Measurements from ENCODE around the gene CRELD2. TPM values are rescaled to one million over a fixed set of nuclear protein-coding genes. Genes with fewer than 3 reads are reported as not detected.

CRELD2 gene
- total and polyA plus RNA-seq, 2 of the 13 experiments (the other 11 are each of a cell fraction or from before 2014, with no cell fraction given) = 17.2 to 44.7 TPM

DNA sequence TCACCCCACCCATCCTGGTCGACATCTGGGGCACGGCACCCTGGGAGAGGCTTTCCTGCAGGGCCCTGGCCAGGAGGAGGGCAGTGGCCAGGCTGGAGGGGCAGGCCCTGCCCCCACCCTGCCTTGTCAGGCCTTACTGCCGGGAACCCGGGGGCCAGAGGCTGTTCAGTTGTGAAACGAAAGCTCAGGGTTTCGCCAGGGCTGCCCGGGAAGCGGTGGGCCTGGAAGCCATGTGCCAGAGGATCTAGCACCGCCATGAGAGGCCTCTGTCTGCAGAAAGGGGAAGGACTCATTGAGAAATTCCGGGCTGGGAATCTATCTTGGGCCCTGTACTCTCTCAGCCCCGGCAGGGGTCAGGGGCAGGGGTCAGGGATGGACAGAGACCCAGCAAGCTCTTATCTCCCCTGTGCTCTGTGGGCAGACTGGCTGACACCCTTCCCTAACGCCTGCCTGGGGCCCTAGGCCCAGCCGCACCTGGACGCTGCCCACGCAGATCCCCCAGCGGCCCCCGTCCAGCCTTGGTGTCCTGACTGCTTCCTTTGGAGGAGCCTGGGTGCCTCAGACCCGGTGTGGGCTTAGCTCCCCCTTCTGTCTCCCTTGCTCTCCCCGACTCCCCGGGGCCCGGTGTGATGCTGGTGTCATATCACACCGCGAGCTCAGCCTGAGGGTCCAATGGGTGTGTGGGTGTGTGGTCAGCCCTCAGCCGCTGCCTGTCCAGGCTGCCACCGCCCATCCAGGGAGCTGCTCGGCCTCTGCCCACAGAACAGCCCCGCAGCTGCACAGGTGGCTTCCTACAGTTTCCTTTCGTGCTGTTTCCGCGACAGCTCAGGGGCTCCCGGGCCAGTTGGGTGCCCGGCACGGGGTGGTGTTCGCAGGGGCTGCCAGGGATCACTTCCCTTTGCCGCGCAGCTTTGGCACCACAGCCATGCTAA is 48.6 kb downstream of the CRELD2 start (continued):
- TF ChIP-seq ZNF282 (IDR thresholded peaks at IDR 0.05; ENCODE audit: partially characterized antibody) = no peak
- no peak; the same call in 1 of the 2 replicates for TF ChIP-seq ZNF724P (CRISPR knock-in tag; IDR thresholded peaks at IDR 0.05; ENCODE audit: borderline replicate concordance)
- peak; percentile 41; the same call in 1 of the 2 replicates for TF ChIP-seq FOSL2 (CRISPR knock-in tag; IDR thresholded peaks at IDR 0.05)
- TF ChIP-seq ZNF772 (CRISPR knock-in tag; IDR thresholded peaks at IDR 0.05) = no peak; the same call in 1 of the 2 replicates
- TF ChIP-seq, protein P1, sequence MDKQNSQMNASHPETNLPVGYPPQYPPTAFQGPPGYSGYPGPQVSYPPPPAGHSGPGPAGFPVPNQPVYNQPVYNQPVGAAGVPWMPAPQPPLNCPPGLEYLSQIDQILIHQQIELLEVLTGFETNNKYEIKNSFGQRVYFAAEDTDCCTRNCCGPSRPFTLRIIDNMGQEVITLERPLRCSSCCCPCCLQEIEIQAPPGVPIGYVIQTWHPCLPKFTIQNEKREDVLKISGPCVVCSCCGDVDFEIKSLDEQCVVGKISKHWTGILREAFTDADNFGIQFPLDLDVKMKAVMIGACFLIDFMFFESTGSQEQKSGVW (CRISPR knock-in tag; IDR thresholded peaks at IDR 0.05; ENCODE audit: borderline replicate concordance) = no peak
- TF ChIP-seq DNMT1 (CRISPR knock-in tag; IDR thresholded peaks at IDR 0.05) = no peak
- TF ChIP-seq ZNF234 (CRISPR knock-in tag; conservative IDR thresholded peaks at IDR 0.05) = no peak
- peak; percentile 26; the same call in 1 of the 2 replicates for TF ChIP-seq TFDP2 (CRISPR knock-in tag; IDR thresholded peaks at IDR 0.05)
- peak; percentile 28; the same call in 1 of the 2 replicates for TF ChIP-seq ZC3H4 (CRISPR knock-in tag; IDR thresholded peaks at IDR 0.05; ENCODE audit: borderline replicate concordance)
- no peak for TF ChIP-seq SUZ12 (IDR thresholded peaks at IDR 0.05; ENCODE audit: low read depth, low read length)
- TF ChIP-seq MTA1 (CRISPR knock-in tag; IDR thresholded peaks at IDR 0.05; ENCODE audit: borderline replicate concordance) = peak; percentile 85
- TF ChIP-seq ZNF746 (CRISPR knock-in tag; IDR thresholded peaks at IDR 0.05) = peak; percentile 25; the same call in 1 of the 2 replicates
- no peak for TF ChIP-seq SMAD9 (CRISPR knock-in tag; IDR thresholded peaks at IDR 0.05)
- TF ChIP-seq, protein P2, sequence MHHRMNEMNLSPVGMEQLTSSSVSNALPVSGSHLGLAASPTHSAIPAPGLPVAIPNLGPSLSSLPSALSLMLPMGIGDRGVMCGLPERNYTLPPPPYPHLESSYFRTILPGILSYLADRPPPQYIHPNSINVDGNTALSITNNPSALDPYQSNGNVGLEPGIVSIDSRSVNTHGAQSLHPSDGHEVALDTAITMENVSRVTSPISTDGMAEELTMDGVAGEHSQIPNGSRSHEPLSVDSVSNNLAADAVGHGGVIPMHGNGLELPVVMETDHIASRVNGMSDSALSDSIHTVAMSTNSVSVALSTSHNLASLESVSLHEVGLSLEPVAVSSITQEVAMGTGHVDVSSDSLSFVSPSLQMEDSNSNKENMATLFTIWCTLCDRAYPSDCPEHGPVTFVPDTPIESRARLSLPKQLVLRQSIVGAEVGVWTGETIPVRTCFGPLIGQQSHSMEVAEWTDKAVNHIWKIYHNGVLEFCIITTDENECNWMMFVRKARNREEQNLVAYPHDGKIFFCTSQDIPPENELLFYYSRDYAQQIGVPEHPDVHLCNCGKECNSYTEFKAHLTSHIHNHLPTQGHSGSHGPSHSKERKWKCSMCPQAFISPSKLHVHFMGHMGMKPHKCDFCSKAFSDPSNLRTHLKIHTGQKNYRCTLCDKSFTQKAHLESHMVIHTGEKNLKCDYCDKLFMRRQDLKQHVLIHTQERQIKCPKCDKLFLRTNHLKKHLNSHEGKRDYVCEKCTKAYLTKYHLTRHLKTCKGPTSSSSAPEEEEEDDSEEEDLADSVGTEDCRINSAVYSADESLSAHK (CRISPR knock-in tag; IDR thresholded peaks at IDR 0.05; ENCODE audit: borderline replicate concordance) = no peak
- peak; percentile 18; the same call in 1 of the 2 replicates for TF ChIP-seq ZBTB38 (CRISPR knock-in tag; IDR thresholded peaks at IDR 0.05)
- TF ChIP-seq ZNF558 (CRISPR knock-in tag; IDR thresholded peaks at IDR 0.05; ENCODE audit: borderline replicate concordance) = no peak
- TF ChIP-seq, protein P3, sequence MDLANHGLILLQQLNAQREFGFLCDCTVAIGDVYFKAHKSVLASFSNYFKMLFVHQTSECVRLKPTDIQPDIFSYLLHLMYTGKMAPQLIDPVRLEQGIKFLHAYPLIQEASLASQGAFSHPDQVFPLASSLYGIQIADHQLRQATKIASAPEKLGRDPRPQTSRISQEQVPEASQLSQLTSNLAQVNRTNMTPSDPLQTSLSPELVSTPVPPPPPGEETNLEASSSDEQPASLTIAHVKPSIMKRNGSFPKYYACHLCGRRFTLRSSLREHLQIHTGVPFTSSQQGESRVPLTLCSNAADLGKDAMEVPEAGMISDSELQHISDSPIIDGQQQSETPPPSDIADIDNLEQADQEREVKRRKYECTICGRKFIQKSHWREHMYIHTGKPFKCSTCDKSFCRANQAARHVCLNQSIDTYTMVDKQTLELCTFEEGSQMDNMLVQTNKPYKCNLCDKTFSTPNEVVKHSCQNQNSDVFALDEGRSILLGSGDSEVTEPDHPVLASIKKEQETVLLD (CRISPR knock-in tag; IDR thresholded peaks at IDR 0.05; ENCODE audit: low read depth) = peak; percentile 20; the same call in 1 of the 2 replicates
- TF ChIP-seq NONO (IDR thresholded peaks at IDR 0.05) = no peak
- TF ChIP-seq NONO (CRISPR knock-in tag; conservative IDR thresholded peaks at IDR 0.05) = peak; percentile 19; the same call in 1 of the 2 replicates
- TF ChIP-seq FOXO1 (CRISPR knock-in tag; IDR thresholded peaks at IDR 0.05) = no peak
- no peak for TF ChIP-seq MTERF4 (CRISPR knock-in tag; IDR thresholded peaks at IDR 0.05)
- TF ChIP-seq ZNF317 (CRISPR knock-in tag; IDR thresholded peaks at IDR 0.05) = peak; percentile 22; the same call in 1 of the 2 replicates
- TF ChIP-seq SALL2 (CRISPR knock-in tag; IDR thresholded peaks at IDR 0.05) = no peak; the same call in 1 of the 2 replicates

Data from HepG2 (cell line).